AG09319 (cell line): ENCODE data around the gene SCARB2.

Source experiments
- DNase-seq: peaks from one replicate; pipeline ENCODE4 v3.0.0-alpha.2; 2010; ENCODE audit warnings: low read depth; ENCODE audit errors: extremely low read depth
- CTCF ChIP-seq: IDR thresholded peaks from 2 replicates; pipeline ENCODE4 v1.5.1; 2011; ENCODE audit warnings: low read depth, mild to moderate bottlenecking, inconsistent platforms, low read length, moderate library complexity

SCARB2 gene

GRCh38 chr4:76226418-76226817, 12.8 kb upstream of the SCARB2 start:
- TF ChIP-seq CTCF = no peak
- DNase-seq = no peak

GRCh38 chr4:76224171-76224570, 10.5 kb upstream of the SCARB2 start:
- no peak for TF ChIP-seq CTCF

GRCh38 chr4:76219299-76220055, 5.9 kb upstream of the SCARB2 start:
- DNase-seq = no peak
- TF ChIP-seq CTCF = no peak

More at GRCh38 chr4:76224171-76224570, 10.5 kb upstream of the SCARB2 start:
- no peak for DNase-seq

- no peak for DNase-seq
- no peak for TF ChIP-seq CTCF
Observed at GRCh38 chr4:76216975-76217814, 3.6 kb upstream of the SCARB2 start.

- DNase-seq = no peak
- no peak for TF ChIP-seq CTCF
Observed at GRCh38 chr4:76216524-76216923, 2.9 kb upstream of the SCARB2 start.

GRCh38 chr4:76215077-76215476, 1.5 kb upstream of the SCARB2 start:
- DNase-seq = no peak
- TF ChIP-seq CTCF = no peak

GRCh38 chr4:76214177-76214675, 602 bp upstream of the SCARB2 start:
- no peak for TF ChIP-seq CTCF
- no peak for DNase-seq
